HepG2 (cell line): Measurements from ENCODE around the gene HNRNPA0. TPM values are rescaled to one million over a fixed set of nuclear protein-coding genes. Genes with fewer than 3 reads are reported as not detected.

ENCODE experiments used
- ADNP ChIP-seq: sonication (generic); formaldehyde crosslinking; IDR thresholded peaks from 2 replicates; pipeline ENCODE4 v1.4.0; 2020; ENCODE audit warnings: missing genetic modification reagents
- CTCF ChIP-seq: sonication (generic); formaldehyde crosslinking; IDR thresholded peaks from 2 replicates; pipeline ENCODE4 v1.5.0; 2020; ENCODE audit warnings: mild to moderate bottlenecking, missing genetic modification reagents, moderate library complexity
- EHMT2 ChIP-seq: fragments of 200-600 bp; sonication (generic); IDR thresholded peaks from 2 replicates; pipeline ENCODE4 v1.7.0; 2017; ENCODE audit warnings: antibody characterized with exemption, low read depth, low read length, borderline replicate concordance
- PAXIP1 ChIP-seq: sonication (generic); formaldehyde crosslinking; conservative IDR thresholded peaks from 2 replicates; pipeline ENCODE4 v1.4.0; 2020; ENCODE audit warnings: mild to moderate bottlenecking, missing genetic modification reagents, moderate library complexity
- POLR2G ChIP-seq: fragments of 200-400 bp; formaldehyde crosslinking; IDR thresholded peaks from 2 replicates; pipeline ENCODE4 v1.6.1; 2018; ENCODE audit warnings: mild to moderate bottlenecking, low read depth, low read length, moderate library complexity
- STAG1 ChIP-seq: sonication (generic); formaldehyde crosslinking; IDR thresholded peaks from 2 replicates; pipeline ENCODE4 v1.4.0; 2020; ENCODE audit warnings: missing genetic modification reagents
- ZNF556 ChIP-seq: sonication (generic); formaldehyde crosslinking; IDR thresholded peaks from 2 replicates; pipeline ENCODE4 v1.4.0; 2020; ENCODE audit warnings: mild to moderate bottlenecking, missing genetic modification reagents, borderline replicate concordance
- ZNF672 ChIP-seq: sonication (generic); formaldehyde crosslinking; IDR thresholded peaks from 2 replicates; pipeline ENCODE4 v1.8.1; 2022; ENCODE audit warnings: missing genetic modification reagents
- ZNF850 ChIP-seq: sonication (generic); formaldehyde crosslinking; conservative IDR thresholded peaks from 2 replicates; pipeline ENCODE4 v1.9.0; 2021; ENCODE audit warnings: mild to moderate bottlenecking, missing genetic modification reagents
- polyA plus RNA-seq, 8 experiments: library from polyadenylated mRNA; depleted of rRNA in 3 of 8; stranded (reverse) in 7 of 8; unstranded in 1 of 8; fragments of >200 nt; fragmentation: Illumina TruSeq in 4 of 8; extraction: Trizol in 4 of 8; gene quantifications; 2 replicates each; pipeline versions ENCODE4 v1.2.1 to v1.2.3, GENCODE V29; 2011 to 2016; ENCODE audit warnings: low read depth in 4 of 8, missing spikeins in 1 of 8, mixed read lengths in 1 of 8; ENCODE audit not compliant: insufficient read depth in 1 of 8
- total RNA-seq, 5 experiments: library from RNA; depleted of rRNA; stranded (reverse); fragments of >200 nt; fragmentation: Illumina TruSeq; extraction: Trizol; gene quantifications; 2 replicates each; pipeline ENCODE4 v1.2.3, GENCODE V29; 2016; ENCODE audit warnings: low read depth in 1 of 5
- TF ChIP-seq, protein P1 (sequence below): sonication (generic); formaldehyde crosslinking; IDR thresholded peaks from 2 replicates; pipeline ENCODE4 v1.4.0; 2020; ENCODE audit warnings: missing genetic modification reagents
- TF ChIP-seq, protein P2 (sequence below): sonication (generic); formaldehyde crosslinking; IDR thresholded peaks from 2 replicates; pipeline ENCODE4 v1.4.0; 2020; ENCODE audit warnings: missing genetic modification reagents

The HNRNPA0 gene
- total and polyA plus RNA-seq, 2 of the 13 experiments (the other 11 are each of a cell fraction or from before 2014, with no cell fraction given) = 9.0 to 12.9 TPM

DNA sequence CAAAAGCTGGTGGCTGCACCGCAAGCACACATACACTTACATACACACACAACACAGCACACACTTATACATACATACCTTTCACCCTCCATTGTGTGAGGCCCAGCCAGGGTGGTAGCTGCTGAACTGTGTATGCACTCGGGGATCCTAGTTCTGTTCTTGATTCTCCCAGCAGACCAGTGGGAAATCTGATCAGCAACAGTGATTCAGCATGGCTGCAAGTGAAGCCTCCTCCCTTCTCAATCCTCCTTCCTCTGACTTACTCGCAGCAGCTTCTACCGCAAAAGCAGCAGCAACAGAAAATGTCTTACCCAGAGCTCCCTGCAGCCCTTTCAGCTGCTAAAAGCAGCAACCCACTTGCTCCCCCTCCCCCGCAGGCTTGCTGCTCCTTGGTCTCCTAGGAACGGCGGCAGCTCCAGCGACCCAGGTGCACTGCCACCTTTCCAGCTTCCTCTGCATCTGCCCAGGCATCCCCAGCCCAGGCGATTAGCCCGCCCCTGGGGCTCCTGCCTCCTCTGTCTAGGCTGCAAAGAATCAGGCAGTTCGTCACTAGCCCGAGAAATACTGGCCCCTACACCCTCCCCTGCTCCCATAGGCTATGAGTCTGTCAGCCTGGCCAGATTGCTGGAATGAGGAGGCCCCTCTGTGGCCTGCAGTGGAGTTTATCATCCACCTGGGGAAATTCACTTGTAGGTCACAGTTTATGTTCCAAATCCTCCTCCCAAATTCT, 18.4 kb downstream of the HNRNPA0 start, which contains the start of gene KLHL3 (continued):
- TF ChIP-seq, protein P1, sequence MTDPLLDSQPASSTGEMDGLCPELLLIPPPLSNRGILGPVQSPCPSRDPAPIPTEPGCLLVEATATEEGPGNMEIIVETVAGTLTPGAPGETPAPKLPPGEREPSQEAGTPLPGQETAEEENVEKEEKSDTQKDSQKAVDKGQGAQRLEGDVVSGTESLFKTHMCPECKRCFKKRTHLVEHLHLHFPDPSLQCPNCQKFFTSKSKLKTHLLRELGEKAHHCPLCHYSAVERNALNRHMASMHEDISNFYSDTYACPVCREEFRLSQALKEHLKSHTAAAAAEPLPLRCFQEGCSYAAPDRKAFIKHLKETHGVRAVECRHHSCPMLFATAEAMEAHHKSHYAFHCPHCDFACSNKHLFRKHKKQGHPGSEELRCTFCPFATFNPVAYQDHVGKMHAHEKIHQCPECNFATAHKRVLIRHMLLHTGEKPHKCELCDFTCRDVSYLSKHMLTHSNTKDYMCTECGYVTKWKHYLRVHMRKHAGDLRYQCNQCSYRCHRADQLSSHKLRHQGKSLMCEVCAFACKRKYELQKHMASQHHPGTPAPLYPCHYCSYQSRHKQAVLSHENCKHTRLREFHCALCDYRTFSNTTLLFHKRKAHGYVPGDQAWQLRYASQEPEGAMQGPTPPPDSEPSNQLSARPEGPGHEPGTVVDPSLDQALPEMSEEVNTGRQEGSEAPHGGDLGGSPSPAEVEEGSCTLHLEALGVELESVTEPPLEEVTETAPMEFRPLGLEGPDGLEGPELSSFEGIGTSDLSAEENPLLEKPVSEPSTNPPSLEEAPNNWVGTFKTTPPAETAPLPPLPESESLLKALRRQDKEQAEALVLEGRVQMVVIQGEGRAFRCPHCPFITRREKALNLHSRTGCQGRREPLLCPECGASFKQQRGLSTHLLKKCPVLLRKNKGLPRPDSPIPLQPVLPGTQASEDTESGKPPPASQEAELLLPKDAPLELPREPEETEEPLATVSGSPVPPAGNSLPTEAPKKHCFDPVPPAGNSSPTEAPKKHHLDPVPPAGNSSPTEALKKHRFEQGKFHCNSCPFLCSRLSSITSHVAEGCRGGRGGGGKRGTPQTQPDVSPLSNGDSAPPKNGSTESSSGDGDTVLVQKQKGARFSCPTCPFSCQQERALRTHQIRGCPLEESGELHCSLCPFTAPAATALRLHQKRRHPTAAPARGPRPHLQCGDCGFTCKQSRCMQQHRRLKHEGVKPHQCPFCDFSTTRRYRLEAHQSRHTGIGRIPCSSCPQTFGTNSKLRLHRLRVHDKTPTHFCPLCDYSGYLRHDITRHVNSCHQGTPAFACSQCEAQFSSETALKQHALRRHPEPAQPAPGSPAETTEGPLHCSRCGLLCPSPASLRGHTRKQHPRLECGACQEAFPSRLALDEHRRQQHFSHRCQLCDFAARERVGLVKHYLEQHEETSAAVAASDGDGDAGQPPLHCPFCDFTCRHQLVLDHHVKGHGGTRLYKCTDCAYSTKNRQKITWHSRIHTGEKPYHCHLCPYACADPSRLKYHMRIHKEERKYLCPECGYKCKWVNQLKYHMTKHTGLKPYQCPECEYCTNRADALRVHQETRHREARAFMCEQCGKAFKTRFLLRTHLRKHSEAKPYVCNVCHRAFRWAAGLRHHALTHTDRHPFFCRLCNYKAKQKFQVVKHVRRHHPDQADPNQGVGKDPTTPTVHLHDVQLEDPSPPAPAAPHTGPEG (CRISPR knock-in tag) = no peak
- TF ChIP-seq STAG1 (CRISPR knock-in tag) (peak; percentile 51), ZNF850 (CRISPR knock-in tag) (no peak), ZNF556 (CRISPR knock-in tag) (no peak), EHMT2 (no peak), POLR2G (no peak), CTCF (CRISPR knock-in tag) (peak; percentile 65), ADNP (CRISPR knock-in tag) (no peak), PAXIP1 (CRISPR knock-in tag) (no peak), ZNF672 (CRISPR knock-in tag) (no peak)
- TF ChIP-seq, protein P2, sequence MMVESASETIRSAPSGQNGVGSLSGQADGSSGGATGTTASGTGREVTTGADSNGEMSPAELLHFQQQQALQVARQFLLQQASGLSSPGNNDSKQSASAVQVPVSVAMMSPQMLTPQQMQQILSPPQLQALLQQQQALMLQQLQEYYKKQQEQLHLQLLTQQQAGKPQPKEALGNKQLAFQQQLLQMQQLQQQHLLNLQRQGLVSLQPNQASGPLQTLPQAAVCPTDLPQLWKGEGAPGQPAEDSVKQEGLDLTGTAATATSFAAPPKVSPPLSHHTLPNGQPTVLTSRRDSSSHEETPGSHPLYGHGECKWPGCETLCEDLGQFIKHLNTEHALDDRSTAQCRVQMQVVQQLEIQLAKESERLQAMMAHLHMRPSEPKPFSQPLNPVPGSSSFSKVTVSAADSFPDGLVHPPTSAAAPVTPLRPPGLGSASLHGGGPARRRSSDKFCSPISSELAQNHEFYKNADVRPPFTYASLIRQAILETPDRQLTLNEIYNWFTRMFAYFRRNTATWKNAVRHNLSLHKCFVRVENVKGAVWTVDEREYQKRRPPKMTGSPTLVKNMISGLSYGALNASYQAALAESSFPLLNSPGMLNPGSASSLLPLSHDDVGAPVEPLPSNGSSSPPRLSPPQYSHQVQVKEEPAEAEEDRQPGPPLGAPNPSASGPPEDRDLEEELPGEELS (CRISPR knock-in tag) = no peak
